DMS114 treated with DMSO at 0.1 percent for 48 hours (cell line): ENCODE measurements around the gene PDE1C.

ENCODE experiments used
- DNase-seq: peaks from one replicate; lab custom pipeline; 2025; ENCODE audit not compliant: unreplicated experiment; lab: John Stamatoyannopoulos, UW

Gene PDE1C

DNA sequence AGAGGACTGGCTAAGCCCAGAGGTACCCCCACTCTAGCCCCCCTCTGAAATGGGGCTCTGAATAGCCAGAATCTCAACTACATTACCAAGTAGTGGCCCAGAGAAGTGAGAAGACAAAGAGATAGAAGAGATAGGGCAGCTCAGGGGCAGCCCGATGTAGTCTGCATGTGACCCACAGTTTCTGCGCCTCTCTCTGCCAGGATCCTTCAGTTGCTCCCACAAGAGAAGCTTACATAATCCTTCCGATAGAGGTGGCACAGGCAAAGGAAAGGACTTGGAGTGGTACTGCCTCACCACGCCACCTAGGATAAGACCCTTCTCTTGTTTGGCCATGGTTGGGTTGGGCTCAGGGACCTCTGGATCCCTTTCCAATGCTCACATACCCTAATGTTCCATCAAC lies 5.4 kb upstream of the PDE1C start:
- DNase-seq = no peak

DNA sequence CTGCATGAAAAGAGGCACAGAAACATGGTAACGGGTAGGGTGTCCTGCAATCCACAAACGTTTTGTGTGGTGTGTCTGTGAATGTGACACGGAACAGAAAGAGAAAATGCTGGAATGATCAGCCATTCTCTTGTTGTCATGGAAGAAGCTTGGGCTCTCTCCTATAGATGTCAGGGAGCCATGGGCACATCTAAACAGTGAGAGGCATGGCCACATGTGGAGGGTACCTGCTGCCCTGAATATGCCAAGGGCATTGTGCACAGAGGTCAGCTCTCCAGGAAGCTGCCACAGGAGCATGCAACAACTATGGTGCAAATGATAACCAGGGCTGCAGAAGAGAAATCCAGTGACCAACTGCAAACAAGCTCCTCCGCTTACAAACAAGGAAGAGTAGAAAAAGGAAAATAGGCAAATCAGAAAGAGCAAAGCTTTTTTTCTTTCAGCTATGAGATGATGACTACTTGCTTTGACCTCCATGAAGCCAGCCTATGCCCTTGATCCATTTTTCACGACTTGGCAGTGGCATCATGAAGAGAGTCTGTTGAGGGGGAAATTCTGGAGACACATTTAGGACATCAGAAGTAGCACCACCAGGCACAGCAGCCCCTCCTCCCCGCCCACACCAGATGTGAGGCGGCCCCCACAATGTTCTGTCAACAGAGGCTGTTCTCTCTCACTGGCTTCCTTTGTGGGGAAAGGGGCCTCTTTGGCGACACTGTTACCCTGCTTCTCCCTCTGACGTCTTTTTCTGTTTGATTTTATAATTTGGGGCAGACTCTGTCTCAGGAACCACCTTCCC lies 4.8 kb upstream of the PDE1C start:
- no peak for DNase-seq

DNA sequence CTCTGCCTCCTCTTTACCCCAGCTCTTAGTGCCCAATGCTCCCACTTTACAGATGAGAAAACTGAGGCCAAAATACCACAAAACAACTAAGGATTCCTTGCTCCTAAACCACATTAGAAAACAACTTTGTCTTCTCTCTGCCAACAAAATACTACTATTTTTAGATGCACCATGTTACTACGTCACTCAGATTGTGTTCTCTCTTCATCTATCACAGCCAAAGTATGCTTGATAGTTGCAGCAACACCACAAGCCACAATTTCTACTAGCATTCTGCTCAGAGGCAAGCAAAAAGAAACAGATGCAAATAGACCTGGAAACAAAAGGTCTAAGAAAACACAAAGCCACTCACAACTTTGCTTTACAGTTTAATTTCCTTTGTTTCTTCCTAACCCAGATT lies 3.3 kb upstream of the PDE1C start:
- no peak for DNase-seq

GRCh38 chr7:32072397-32072796 lies 2.2 kb upstream of the PDE1C start:
- no peak for DNase-seq

DNA sequence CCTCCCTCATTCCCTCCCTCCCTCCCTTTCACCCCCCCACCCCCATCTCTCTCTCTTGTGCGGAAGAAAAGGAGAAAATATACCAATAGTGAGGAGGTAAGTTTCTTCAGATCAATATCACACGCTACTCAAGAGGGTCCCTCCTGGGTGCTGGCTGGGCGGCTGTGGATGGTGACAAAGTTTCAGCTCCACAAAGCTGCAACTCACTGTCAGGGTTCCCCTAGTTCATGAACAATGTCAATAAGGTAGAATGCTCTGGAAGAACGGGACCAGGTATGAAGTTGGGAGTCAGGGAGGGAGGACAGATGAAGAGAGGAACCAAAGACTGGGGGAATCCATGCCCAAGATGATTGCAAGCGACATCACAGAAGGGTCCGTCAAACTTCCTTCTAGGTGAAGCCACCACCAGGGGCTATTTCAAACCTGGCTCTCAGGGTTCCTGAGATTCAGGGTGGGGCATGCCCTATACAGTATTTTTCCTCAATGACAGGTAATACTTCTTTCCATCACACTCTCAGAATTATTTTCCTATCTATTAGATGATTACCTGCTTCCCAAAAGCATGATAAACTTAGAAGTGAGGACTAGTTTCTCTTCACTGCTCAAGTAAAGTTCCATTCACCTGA lies 1.4 kb upstream of the PDE1C start:
- DNase-seq = no peak

DNA sequence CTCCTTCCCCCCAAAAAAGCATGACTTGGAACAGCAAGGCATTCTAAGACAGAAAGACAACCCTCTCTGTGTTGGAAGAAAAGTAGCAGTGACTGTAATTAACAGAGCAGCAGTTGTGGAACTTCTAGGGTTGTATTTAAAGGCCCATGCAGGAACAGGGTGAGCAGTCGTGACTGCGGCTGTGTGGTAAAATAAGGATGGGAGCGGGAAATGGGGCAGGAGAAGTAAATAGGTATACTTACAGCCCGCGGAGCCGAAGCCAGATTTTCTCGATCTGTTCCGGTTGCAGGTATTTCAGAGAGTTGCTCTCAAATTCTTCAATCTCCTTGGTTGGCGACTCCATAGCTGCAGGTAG lies 179 bp downstream of the PDE1C start:
- DNase-seq = no peak

GRCh38 chr7:32069116-32069650 lies 1.0 kb downstream of the PDE1C start:
- no peak for DNase-seq

- no peak for DNase-seq
Observed at GRCh38 chr7:32068411-32069101, 1.7 kb downstream of the PDE1C start.

DNA sequence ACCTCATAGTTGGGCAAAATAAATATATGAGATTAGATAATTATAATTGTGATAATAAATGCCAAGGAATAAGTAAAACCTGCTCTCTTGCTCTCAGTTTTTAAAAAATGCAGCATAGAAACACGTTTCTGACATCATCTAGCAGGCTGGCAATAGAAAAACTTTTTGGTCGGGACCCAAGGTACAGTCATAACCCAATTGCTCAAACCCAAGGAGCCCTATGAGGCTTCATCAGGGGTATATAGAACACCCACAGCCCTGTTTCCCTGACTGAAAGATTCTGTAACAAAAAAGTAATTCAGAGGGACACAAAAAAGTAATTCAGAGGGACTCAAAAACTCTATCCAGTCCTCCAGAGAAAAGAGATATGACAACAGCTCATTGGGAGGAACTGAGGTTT lies 3.8 kb downstream of the PDE1C start:
- no peak for DNase-seq

GRCh38 chr7:32063614-32064013 lies 6.6 kb downstream of the PDE1C start:
- no peak for DNase-seq

DNA sequence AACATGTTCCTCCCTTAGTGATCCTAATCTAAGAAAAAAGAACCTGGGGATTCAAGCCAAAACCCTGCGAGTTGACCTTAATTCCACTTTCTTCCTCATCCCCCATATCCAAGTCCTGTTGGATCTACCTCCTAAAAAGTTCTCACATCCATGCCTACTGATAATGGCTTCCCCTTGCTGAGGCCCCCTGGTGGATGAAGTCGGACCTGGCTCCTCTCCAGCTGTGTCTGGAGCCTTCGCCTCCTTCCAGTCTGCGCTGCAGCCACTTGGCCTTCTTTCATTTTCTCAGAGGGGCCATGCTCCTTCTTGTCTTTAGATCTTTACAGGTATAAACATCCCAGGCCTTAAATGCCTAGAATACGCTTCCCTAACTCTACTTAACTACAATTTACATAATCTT lies 8.1 kb downstream of the PDE1C start:
- DNase-seq = no peak

GRCh38 chr7:32061346-32061745 lies 8.9 kb downstream of the PDE1C start:
- no peak for DNase-seq

- DNase-seq = no peak
Observed at GRCh38 chr7:32059289-32060011, 10.8 kb downstream of the PDE1C start.

DNA sequence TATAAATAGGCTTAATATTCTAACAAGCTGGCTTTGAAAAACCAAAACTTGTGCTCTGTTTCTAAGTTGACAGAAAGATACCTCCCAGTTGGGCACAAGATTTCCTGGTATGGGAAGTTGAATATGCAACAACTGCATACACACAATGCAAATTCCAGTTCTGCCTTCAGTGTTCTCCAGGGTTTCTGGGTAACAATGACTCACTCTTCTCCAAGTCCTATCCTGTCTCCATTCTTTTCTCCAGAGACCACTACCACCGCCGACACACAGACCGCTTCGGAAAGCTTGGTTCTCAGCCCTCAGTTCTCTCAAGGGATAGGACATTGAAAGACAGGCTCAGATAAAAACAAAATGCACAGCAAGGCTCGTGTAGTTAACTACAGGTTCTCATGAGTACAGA lies 12.2 kb downstream of the PDE1C start:
- no peak for DNase-seq

DNA sequence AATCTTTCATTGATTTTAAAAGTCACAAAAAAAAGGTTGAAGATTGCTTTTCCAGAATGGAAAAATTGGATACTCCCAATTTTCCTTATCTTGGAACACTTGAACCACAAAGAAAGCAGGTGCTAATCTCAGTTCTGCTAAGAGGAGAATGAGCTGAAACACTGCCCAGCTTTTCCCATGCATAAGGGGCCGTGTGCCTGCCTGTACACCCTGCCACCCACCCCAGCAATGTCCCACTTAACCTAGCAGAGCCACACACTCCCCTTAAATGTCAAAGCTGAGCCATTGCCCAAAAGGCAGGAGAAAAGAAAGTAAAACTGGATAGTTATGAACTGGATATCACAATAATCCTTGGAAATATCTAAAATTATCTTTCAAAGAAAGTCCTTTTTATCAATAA lies 13.4 kb downstream of the PDE1C start:
- no peak for DNase-seq

DNA sequence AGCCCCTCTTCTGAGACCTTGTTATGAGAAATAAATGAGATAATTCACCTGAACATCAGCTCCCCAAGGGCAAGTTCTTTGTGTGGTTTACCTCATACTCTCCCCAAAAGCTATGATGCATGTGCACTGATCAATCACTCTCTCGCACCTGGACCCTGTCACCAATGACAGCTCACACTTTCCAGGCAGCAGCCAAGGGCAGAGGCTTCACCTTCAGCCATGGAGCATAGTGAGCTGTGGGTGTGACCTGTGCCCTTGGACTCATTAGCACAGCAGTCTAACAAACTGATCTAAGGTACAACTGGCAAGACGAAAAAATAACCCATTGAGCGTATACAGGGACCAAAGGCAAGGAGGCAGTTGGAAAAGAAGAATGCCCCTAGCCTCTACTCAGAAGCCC lies 17.0 kb downstream of the PDE1C start:
- no peak for DNase-seq

DNA sequence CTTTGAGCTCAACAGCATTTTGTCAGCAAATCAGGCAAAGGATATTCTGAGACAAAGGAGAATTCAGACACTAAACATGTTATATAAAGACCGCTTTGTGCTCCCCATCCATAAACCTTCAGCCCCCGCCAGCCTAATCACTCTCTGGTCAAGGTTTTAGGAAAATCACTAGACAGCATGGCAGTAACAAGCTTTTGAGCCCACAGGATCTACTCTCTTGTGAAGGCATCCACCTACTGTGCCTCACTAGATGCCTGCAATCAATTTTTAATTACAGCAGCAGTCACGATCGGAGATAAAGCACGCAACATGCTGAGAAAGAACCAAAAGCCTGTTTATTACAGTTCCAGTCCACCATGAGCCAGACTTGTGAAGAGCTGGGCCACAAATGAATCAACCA lies 19.1 kb downstream of the PDE1C start:
- no peak for DNase-seq

DNA sequence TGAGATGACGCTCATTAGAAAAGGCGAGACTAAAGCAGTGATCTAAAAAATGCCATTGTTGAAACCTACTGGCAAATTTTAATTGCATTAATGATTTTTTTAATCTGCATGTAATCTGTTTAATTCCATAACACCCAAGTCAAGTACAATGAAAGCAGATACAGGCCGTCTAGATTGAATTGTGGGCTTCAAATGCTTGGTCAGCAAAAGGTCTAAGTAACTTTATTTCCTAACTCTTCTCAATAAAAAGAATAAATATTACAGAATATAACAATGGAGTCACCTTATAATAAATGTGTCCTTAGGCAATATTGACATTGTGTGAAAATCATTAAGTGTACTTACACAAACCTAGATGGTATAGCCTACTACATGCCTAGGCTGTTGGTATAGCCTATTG lies 20.6 kb downstream of the PDE1C start:
- DNase-seq = no peak

GRCh38 chr7:32048970-32049491 lies 21.2 kb downstream of the PDE1C start:
- no peak for DNase-seq

DNA sequence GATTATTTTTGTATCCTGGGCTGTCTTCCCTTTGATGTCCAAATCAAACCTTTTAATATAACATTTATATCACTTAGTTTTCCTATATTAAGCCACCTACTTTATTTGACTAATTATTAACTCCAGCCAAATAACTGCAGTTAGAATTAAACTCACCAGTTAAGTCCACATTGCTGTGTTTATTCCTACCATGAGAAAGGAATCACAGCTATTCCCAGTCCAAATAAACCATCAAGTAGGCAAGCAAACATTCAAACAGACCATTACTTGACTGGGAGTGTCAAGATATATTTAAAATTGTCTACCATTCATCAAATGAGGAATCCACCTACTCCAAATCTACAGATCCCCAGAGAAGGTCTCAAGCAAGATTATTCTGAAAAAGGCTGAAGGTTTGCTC lies 22.4 kb downstream of the PDE1C start:
- no peak for DNase-seq

DNA sequence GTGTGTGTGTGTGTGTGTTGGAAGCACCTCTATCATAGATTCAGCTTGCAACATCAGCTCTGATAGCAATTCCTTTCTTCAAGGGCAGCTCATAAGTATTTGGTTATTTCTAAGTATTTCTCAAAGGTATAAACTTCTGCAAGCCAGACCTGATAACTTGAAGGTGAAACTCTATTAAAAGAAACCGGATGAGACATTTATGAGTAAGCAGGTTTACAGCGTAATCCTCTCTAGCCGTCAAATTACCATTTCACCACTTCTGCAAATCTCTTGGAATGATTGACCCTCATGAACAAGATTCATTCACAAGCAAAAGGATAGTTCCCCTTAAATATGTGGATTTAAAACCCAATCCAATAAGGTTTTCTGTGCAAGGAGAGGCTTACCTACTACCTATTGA lies 23.1 kb downstream of the PDE1C start:
- no peak for DNase-seq
